ENCODE results near the gene WASF3.

GRCh38 chr13:26593661-26594060, 36.2 kb downstream of the WASF3 start:
- TF ChIP-seq, protein P1, sequence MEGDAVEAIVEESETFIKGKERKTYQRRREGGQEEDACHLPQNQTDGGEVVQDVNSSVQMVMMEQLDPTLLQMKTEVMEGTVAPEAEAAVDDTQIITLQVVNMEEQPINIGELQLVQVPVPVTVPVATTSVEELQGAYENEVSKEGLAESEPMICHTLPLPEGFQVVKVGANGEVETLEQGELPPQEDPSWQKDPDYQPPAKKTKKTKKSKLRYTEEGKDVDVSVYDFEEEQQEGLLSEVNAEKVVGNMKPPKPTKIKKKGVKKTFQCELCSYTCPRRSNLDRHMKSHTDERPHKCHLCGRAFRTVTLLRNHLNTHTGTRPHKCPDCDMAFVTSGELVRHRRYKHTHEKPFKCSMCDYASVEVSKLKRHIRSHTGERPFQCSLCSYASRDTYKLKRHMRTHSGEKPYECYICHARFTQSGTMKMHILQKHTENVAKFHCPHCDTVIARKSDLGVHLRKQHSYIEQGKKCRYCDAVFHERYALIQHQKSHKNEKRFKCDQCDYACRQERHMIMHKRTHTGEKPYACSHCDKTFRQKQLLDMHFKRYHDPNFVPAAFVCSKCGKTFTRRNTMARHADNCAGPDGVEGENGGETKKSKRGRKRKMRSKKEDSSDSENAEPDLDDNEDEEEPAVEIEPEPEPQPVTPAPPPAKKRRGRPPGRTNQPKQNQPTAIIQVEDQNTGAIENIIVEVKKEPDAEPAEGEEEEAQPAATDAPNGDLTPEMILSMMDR (conservative IDR thresholded peaks at IDR 0.05): no peak
- TF ChIP-seq EZH2 (IDR thresholded peaks at IDR 0.05; ENCODE audit: low read depth): no peak
